ENCODE data around the gene FOXA2. TPM values are rescaled to one million over a fixed set of nuclear protein-coding genes. Genes with fewer than 3 reads are reported as not detected.

FOXA2 gene
- total RNA-seq, 4 donors from 2014 or later, result 4.1 to 9.1 (median 5.4) TPM

DNA sequence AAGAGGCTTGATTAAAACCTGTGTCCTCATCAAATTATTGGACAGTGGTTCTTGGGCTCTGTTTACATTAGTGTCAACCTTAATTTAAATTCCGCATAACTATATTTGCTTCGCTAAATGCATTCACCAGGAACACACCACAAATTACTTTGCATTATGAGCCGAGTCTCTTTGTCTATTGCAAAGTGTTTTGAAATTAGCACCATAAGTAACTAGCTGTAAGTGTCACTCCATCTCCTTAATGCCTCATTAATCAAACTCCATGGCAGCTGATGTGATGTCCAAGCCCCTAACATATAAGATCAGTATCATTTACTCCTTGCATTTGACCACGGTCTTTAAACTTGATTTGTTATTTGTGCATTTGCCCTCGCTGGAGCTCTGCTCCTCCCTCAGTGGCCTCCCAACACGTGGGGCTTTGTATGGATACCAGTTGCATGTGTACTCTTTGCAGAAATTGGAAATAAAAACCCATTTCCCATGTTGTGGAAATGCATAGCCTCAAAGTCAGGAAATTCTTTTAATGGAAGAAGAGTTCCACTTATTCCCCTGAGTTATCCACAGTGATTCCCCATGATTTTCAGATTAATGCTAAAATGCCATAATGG, 24.6 kb downstream of the FOXA2 start:
- Histone ChIP-seq H3K4me3 (no peak overlapping the region), H3K4me1 (no peaks in the 10 kb centered on the region), H3K27ac (no peak overlapping the region), H3K27me3 (no peaks in the 10 kb centered on the region), H3K36me3 (no peaks in the 10 kb centered on the region), H3K9me3 (peaks cover 0 to 4% (median 0%) of the 10 kb centered on the region in 4 donors)
- DNase-seq, result no peak
- TF ChIP-seq POLR2A (IDR thresholded peaks at IDR 0.05) (no peak), CTCF (IDR thresholded peaks at IDR 0.05) (no peak)

- H3K9me3 ChIP-seq, result peaks cover 0 to 4% (median 0%) of the 10 kb centered on the region in 4 donors
- TF ChIP-seq CTCF (IDR thresholded peaks at IDR 0.05), result no peak
- TF ChIP-seq POLR2A (IDR thresholded peaks at IDR 0.05), result no peak
- no peak overlapping the region for H3K27ac ChIP-seq
- no peak overlapping the region for H3K4me3 ChIP-seq
- no peaks in the 10 kb centered on the region for H3K36me3 ChIP-seq
- no peaks in the 10 kb centered on the region for H3K27me3 ChIP-seq
- no peak for DNase-seq
- no peaks in the 10 kb centered on the region for H3K4me1 ChIP-seq
Observed at GRCh38 chr20:22557403-22558276, 26.7 kb downstream of the FOXA2 start.

DNA sequence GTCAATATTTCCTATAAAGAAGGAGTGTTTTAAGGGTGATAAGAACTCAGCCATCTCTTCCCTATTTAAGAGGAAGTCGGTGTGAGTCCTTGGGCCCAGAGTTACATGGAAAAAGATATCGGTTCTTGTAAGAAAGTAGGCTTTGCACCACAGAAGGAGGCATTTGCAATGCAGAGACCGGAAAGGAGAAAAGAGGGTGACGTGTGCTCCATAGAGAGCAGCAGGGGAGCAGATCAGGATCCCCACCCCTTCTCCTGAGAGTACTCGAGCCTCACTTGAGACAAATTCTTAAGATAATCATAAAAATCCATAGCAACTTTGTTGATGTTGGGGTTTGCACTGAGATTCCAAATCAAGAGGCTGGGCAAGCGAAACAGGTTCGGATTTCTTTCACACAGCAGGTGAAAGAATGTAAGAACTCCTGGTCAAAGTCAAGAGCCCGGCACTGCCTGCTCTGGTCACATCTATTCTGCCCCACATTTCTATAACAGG, 27.8 kb downstream of the FOXA2 start:
- H3K36me3 ChIP-seq, result no peaks in the 10 kb centered on the region
- H3K27ac ChIP-seq, result no peak overlapping the region
- H3K27me3 ChIP-seq, result no peaks in the 10 kb centered on the region
- H3K9me3 ChIP-seq, result peaks cover 0 to 4% (median 0%) of the 10 kb centered on the region in 4 donors
- no peaks in the 10 kb centered on the region for H3K4me1 ChIP-seq
- no peak overlapping the region for H3K4me3 ChIP-seq
- TF ChIP-seq CTCF (IDR thresholded peaks at IDR 0.05) (no peak), POLR2A (IDR thresholded peaks at IDR 0.05) (no peak)
- no peak for DNase-seq

DNA sequence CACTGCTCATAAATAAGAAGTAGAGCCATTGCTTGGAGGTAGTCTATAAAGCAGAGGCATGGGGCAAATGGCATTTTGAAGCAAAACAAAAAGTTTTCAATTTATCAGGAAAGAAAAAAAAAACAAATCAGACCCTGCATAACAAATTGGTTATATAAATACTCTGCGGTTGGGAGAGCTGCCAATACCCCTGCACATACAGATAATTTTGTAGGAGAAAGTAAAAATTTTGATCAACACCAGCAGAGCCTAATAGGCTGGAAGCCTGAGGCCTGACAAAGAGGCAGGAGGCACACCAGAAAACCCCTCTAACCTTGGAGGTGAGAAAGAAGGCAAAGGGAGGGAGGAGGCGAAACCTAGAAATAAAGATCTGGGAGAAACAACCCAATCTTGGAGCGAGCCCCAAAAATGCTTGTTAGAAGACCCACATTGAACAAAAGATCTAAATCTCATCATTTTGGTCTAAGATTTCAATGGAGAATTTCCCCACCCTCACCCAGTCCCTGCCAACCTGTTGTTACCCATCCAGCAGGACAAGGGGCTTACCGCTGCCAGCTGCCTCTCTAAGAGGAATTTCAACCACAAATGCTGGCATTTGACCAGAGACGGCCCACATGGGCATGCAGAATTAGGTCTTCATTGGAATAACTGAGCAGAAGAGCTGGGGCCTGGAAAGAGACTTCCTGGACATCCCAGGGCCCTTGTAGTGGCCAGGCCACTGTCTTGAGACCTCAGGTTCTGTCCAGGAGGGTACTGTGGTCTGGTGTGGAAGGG, 28.4 kb downstream of the FOXA2 start:
- Histone ChIP-seq H3K27me3 (no peaks in the 10 kb centered on the region), H3K36me3 (no peaks in the 10 kb centered on the region)

More for the DNA sequence above, 28.4 kb downstream of the FOXA2 start:
- no peaks in the 10 kb centered on the region for H3K4me1 ChIP-seq
- H3K4me3 ChIP-seq, result no peak overlapping the region
- H3K9me3 ChIP-seq, result peaks cover 0 to 4% (median 0%) of the 10 kb centered on the region in 4 donors
- no peak for DNase-seq
- no peak overlapping the region for H3K27ac ChIP-seq
- TF ChIP-seq POLR2A (IDR thresholded peaks at IDR 0.05), result no peak
- no peak for TF ChIP-seq CTCF (IDR thresholded peaks at IDR 0.05)

Data from Peyer's patch (tissue), 4 donors.